Stimulated activated CD4-positive, alpha-beta T cell treated with anti-CD3 and anti-CD28 coated beads, TNF-alpha, amount 100 ng/mL, for 1 hour (primary cell): Measurements from ENCODE around the gene MMEL1.
"Not testable (repeated sequence)": the region's sequence is repeated elsewhere in the genome, so short reads cannot be mapped to it uniquely, and the experiment has no call there.

Source experiments
- DNase-seq, 3 donors: peaks; one replicate each; pipeline ENCODE4 v3.0.0-alpha.2; 2020; ENCODE audit warnings: low read depth in 3 of 3, low spot score in 1 of 3

MMEL1 gene

GRCh38 chr1:2558861-2559260 is 74.0 kb downstream of the MMEL1 start:
- DNase-seq, result no peak

GRCh38 chr1:2558420-2558819 is 74.4 kb downstream of the MMEL1 start:
- DNase-seq, result no peak

GRCh38 chr1:2557482-2558400 is 75.1 kb downstream of the MMEL1 start:
- no peak for DNase-seq

GRCh38 chr1:2556678-2557481 is 75.9 kb downstream of the MMEL1 start:
- DNase-seq, result no peak

- DNase-seq, result peak in 2 of 3 donors; percentile 38 to 53
These were observed 76.5 kb downstream of the MMEL1 start, which contains the start of gene TNFRSF14 for GRCh38 chr1:2556277-2556677. Gene TNFRSF14, plus strand, starts transcription at chr1:2556371. Its CDS starts 294 bp downstream, at chr1:2556665.

GRCh38 chr1:2555634-2556276 is 77.1 kb downstream of the MMEL1 start:
- DNase-seq, result peak in 2 of 3 donors; percentile 35 to 44

- peak in 1 of 3 donors; percentile 41 for DNase-seq
These were observed 78.0 kb downstream of the MMEL1 start for GRCh38 chr1:2554621-2555387.

GRCh38 chr1:2553871-2554620 is 78.8 kb downstream of the MMEL1 start:
- no peak for DNase-seq

GRCh38 chr1:2553076-2553475 is 79.7 kb downstream of the MMEL1 start:
- DNase-seq, result not testable (repeated sequence)

- no peak for DNase-seq
These were observed 80.6 kb downstream of the MMEL1 start for GRCh38 chr1:2552189-2552588.

GRCh38 chr1:2551544-2551943 is 81.3 kb downstream of the MMEL1 start:
- DNase-seq, result not testable (repeated sequence)

- DNase-seq, result not testable (repeated sequence)
These were observed 82.4 kb downstream of the MMEL1 start for GRCh38 chr1:2550309-2550861.

- not testable (repeated sequence) for DNase-seq
These were observed 83.3 kb downstream of the MMEL1 start for GRCh38 chr1:2549367-2550029.

- DNase-seq, result peak; percentile 64 to 78 (median 67)
These were observed 84.7 kb downstream of the MMEL1 start for GRCh38 chr1:2548068-2548589.

- no peak for DNase-seq
These were observed 85.4 kb downstream of the MMEL1 start for GRCh38 chr1:2547210-2548067.

- DNase-seq, result peak; percentile 60 to 65 (median 63)
These were observed 86.2 kb downstream of the MMEL1 start for GRCh38 chr1:2546515-2547209.
